Measurements from ENCODE around the gene LCN2. TPM values are rescaled to one million over a fixed set of nuclear protein-coding genes. Genes with fewer than 3 reads are reported as not detected.

LCN2 gene
- total and polyA plus RNA-seq, 10 of the 15 experiments (the other 5 are each of a cell fraction or from before 2014, with no cell fraction given), result not detected

GRCh38 chr9:128144239-128145181 lies 4.7 kb upstream of the LCN2 start (continued):
- TF ChIP-seq TAF1 (IDR thresholded peaks at IDR 0.05; ENCODE audit: borderline replicate concordance, low read depth, low read length), result no peak
- TF ChIP-seq ZBED1 (IDR thresholded peaks at IDR 0.05; ENCODE audit: borderline replicate concordance), result no peak
- no peak for TF ChIP-seq ZBTB40 (IDR thresholded peaks at IDR 0.05; ENCODE audit: borderline replicate concordance)
- no peak for TF ChIP-seq CEBPB (IDR thresholded peaks at IDR 0.05; ENCODE audit: borderline replicate concordance in 1 of 2, low read depth in 2 of 2, low read length in 2 of 2)
- no peak for TF ChIP-seq PBX3 (IDR thresholded peaks at IDR 0.05; ENCODE audit: insufficient replicate concordance, low read depth, low read length)
- TF ChIP-seq CTCF (IDR thresholded peaks at IDR 0.05 in 2 of 3, conservative IDR thresholded peaks at IDR 0.05 in 1 of 3; ENCODE audit: control insufficient read depth in 2 of 3, extremely low read depth in 1 of 3, insufficient read depth in 1 of 3, low read depth in 3 of 3, low read length in 3 of 3), result no peak
- no peak for TF ChIP-seq BHLHE40 (IDR thresholded peaks at IDR 0.05; ENCODE audit: borderline replicate concordance in 1 of 2, low read depth in 2 of 2, low read length in 1 of 2)

Data from GM12878 (cell line).